ENCODE results near the gene MT1A. TPM values are rescaled to one million over a fixed set of nuclear protein-coding genes. Genes with fewer than 3 reads are reported as not detected.

Gene MT1A
- total RNA-seq, 1 experiment from 2014 or later = not detected

GRCh38 chr16:56604966-56605365, 33.5 kb upstream of the MT1A start:
- H3K36me3 ChIP-seq (ENCODE audit: insufficient read depth, low read length, poor library complexity, severe bottlenecking) = no peaks in the 10 kb centered on the region
- H3K27ac ChIP-seq (ENCODE audit: low read depth, low read length, poor library complexity, severe bottlenecking) = no peak overlapping the region
- intact Hi-C loops (cut with micrococcal nuclease; ENCODE audit: unreplicated experiment) = loop anchor here (5.0 kb wide), 2 partner anchors 77 to 97 kb away; partner anchors contain the start of gene MT1X
- ChIA-PET POLR2A (ENCODE audit: low non-redundant PET) (no interaction called here), CTCF (no interaction called here)
- peaks cover 24% of the 10 kb centered on the region for H3K4me1 ChIP-seq (ENCODE audit: insufficient read depth, low read length, poor library complexity, severe bottlenecking)
- no TSS peak for BruUV-seq (replicated peaks)
- DNase-seq (ENCODE audit: low spot score) = no peak
- TF ChIP-seq CTCF (conservative IDR thresholded peaks at IDR 0.05; ENCODE audit: low read depth, low read length) = no peak
- TF ChIP-seq EZH2 (IDR thresholded peaks at IDR 0.05; ENCODE audit: borderline replicate concordance, low read depth, low read length, poor library complexity, severe bottlenecking) = no peak
- no peaks in the 10 kb centered on the region for H3K9me3 ChIP-seq (ENCODE audit: low read depth, low read length, poor library complexity, severe bottlenecking)
- no peaks in the 10 kb centered on the region for H3K27me3 ChIP-seq (replicated peaks; ENCODE audit: insufficient read depth, low read depth, low read length, poor library complexity)
- no peak overlapping the region for H3K4me3 ChIP-seq (ENCODE audit: low read depth, low read length, poor library complexity, severe bottlenecking)

GRCh38 chr16:56605475-56605874, 33.0 kb upstream of the MT1A start:
- ChIA-PET POLR2A (ENCODE audit: low non-redundant PET) (no interaction called here), CTCF (no interaction called here)
- no TSS peak for BruUV-seq (replicated peaks)
- Histone ChIP-seq H3K36me3 (ENCODE audit: insufficient read depth, low read length, poor library complexity, severe bottlenecking) (no peaks in the 10 kb centered on the region), H3K4me3 (ENCODE audit: low read depth, low read length, poor library complexity, severe bottlenecking) (no peak overlapping the region), H3K27ac (ENCODE audit: low read depth, low read length, poor library complexity, severe bottlenecking) (no peak overlapping the region), H3K4me1 (ENCODE audit: insufficient read depth, low read length, poor library complexity, severe bottlenecking) (peaks cover 29% of the 10 kb centered on the region), H3K27me3 (replicated peaks; ENCODE audit: insufficient read depth, low read depth, low read length, poor library complexity) (no peaks in the 10 kb centered on the region), H3K9me3 (ENCODE audit: low read depth, low read length, poor library complexity, severe bottlenecking) (no peaks in the 10 kb centered on the region)
- no peak for TF ChIP-seq CTCF (conservative IDR thresholded peaks at IDR 0.05; ENCODE audit: low read depth, low read length)
- no peak for TF ChIP-seq EZH2 (IDR thresholded peaks at IDR 0.05; ENCODE audit: borderline replicate concordance, low read depth, low read length, poor library complexity, severe bottlenecking)
- intact Hi-C loops (cut with micrococcal nuclease; ENCODE audit: unreplicated experiment) = loop anchor here (5.0 kb wide), 1 partner anchor 77 kb away; the partner anchor contains the start of gene MT1X
- DNase-seq (ENCODE audit: low spot score) = no peak

GRCh38 chr16:56606071-56606475, 32.4 kb upstream of the MT1A start:
- TF ChIP-seq EZH2 (IDR thresholded peaks at IDR 0.05; ENCODE audit: borderline replicate concordance, low read depth, low read length, poor library complexity, severe bottlenecking) = no peak
- TF ChIP-seq CTCF (conservative IDR thresholded peaks at IDR 0.05; ENCODE audit: low read depth, low read length) = no peak
- Histone ChIP-seq H3K4me3 (ENCODE audit: low read depth, low read length, poor library complexity, severe bottlenecking) (no peak overlapping the region), H3K36me3 (ENCODE audit: insufficient read depth, low read length, poor library complexity, severe bottlenecking) (no peaks in the 10 kb centered on the region), H3K9me3 (ENCODE audit: low read depth, low read length, poor library complexity, severe bottlenecking) (no peaks in the 10 kb centered on the region), H3K27me3 (replicated peaks; ENCODE audit: insufficient read depth, low read depth, low read length, poor library complexity) (no peaks in the 10 kb centered on the region), H3K27ac (ENCODE audit: low read depth, low read length, poor library complexity, severe bottlenecking) (no peak overlapping the region), H3K4me1 (ENCODE audit: insufficient read depth, low read length, poor library complexity, severe bottlenecking) (peaks cover 34% of the 10 kb centered on the region)
- CTCF ChIA-PET = interaction anchor here (1.0 kb wide), 1 partner anchor 37 kb away, joined by 3 read pairs; no protein-coding TSS in a partner anchor
- intact Hi-C loops (cut with micrococcal nuclease; ENCODE audit: unreplicated experiment) = loop anchor here (5.0 kb wide), 1 partner anchor 76 kb away; the partner anchor contains the start of gene MT1X
- DNase-seq (ENCODE audit: low spot score) = no peak
- BruUV-seq (replicated peaks) = no TSS peak
- POLR2A ChIA-PET (ENCODE audit: low non-redundant PET) = no interaction called here
